Neural cell (in vitro differentiated cells): ENCODE measurements around the gene PRKCQ. TPM values are rescaled to one million over a fixed set of nuclear protein-coding genes. Genes with fewer than 3 reads are reported as not detected.

Experiments used
- H2AFZ ChIP-seq: fragments of 200-600, 300-800 bp; sonication (generic), shearing (Covaris generic); 2 replicates; pipeline ENCODE4 v1.6.0; 2014; ENCODE audit warnings: low read depth, mild to moderate bottlenecking, antibody characterized with exemption, low read length, moderate library complexity
- H3F3A ChIP-seq: fragments of 200-600 bp; shearing (Covaris generic); 2 replicates; pipeline ENCODE4 v1.6.1; 2016; ENCODE audit warnings: mild to moderate bottlenecking, moderate library complexity, mixed read lengths, antibody characterized with exemption, low read length; ENCODE audit not compliant: insufficient read depth, poor library complexity, severe bottlenecking
- H3K27ac ChIP-seq: fragments of 200-600, 300-800 bp; sonication (generic), shearing (Covaris generic); 2 replicates; pipeline ENCODE4 v1.5.1; 2014; ENCODE audit warnings: mild to moderate bottlenecking, low read length, moderate library complexity
- H3K27me3 ChIP-seq: fragments of 300-800, 200-600 bp; sonication (generic), shearing (Covaris generic); 2 replicates; pipeline ENCODE4 v1.6.0; 2014; ENCODE audit warnings: mild to moderate bottlenecking, low read depth, low read length, moderate library complexity; ENCODE audit not compliant: insufficient read depth
- H3K36me3 ChIP-seq: fragments of 300-800, 200-600 bp; sonication (generic), shearing (Covaris generic); 2 replicates; pipeline ENCODE4 v1.5.1; 2014; ENCODE audit warnings: mild to moderate bottlenecking, antibody characterized with exemption, low read length, moderate library complexity; ENCODE audit not compliant: insufficient read depth
- H3K4me2 ChIP-seq: fragments of 300-800, 200-600 bp; sonication (generic), shearing (Covaris generic); 2 replicates; pipeline ENCODE4 v1.6.0; 2014; ENCODE audit warnings: mild to moderate bottlenecking, low read length
- H3K4me3 ChIP-seq: fragments of 300-800, 200-600 bp; sonication (generic), shearing (Covaris generic); 2 replicates; pipeline ENCODE4 v1.5.1; 2014; ENCODE audit warnings: mild to moderate bottlenecking, low read length, moderate library complexity
- H3K79me2 ChIP-seq: fragments of 200-600 bp; shearing (Covaris generic); replicated peaks from 2 replicates; pipeline ENCODE4 v1.6.0; 2014; ENCODE audit warnings: mild to moderate bottlenecking, low read length, moderate library complexity; ENCODE audit not compliant: insufficient read depth
- H3K9ac ChIP-seq: fragments of 300-800, 200-600 bp; sonication (generic), shearing (Covaris generic); 2 replicates; pipeline ENCODE4 v1.6.1; 2016; ENCODE audit warnings: mild to moderate bottlenecking, low read length, mixed read lengths
- H3K9me2 ChIP-seq: fragments of 200-600 bp; shearing (Covaris generic); 2 replicates; pipeline ENCODE4 v1.6.1; 2016; ENCODE audit warnings: mild to moderate bottlenecking, low read length, mixed read lengths; ENCODE audit not compliant: insufficient read depth
- H3K9me3 ChIP-seq: fragments of 200-600, 300-800 bp; sonication (generic), shearing (Covaris generic); 2 replicates; pipeline ENCODE4 v1.6.1; 2016; ENCODE audit warnings: mild to moderate bottlenecking, mixed run types, low read length, moderate library complexity, mixed read lengths
- H4K20me1 ChIP-seq: fragments of 200-600 bp; shearing (Covaris generic); 2 replicates; pipeline ENCODE4 v1.6.1; 2016; ENCODE audit warnings: mild to moderate bottlenecking, mixed run types; ENCODE audit not compliant: insufficient read depth
- CTCF ChIP-seq: fragments of 450-650 bp; IDR thresholded peaks from 2 replicates; pipeline ENCODE4 v1.5.1; 2014; ENCODE audit warnings: antibody characterized with exemption, mild to moderate bottlenecking, moderate library complexity; ENCODE audit not compliant: poor library complexity, severe bottlenecking
- EP300 ChIP-seq: fragments of 450-650 bp; conservative IDR thresholded peaks from 2 replicates; pipeline ENCODE4 v1.6.1; 2014; ENCODE audit warnings: antibody characterized with exemption, mild to moderate bottlenecking, moderate library complexity; ENCODE audit not compliant: poor library complexity, severe bottlenecking
- EZH2 ChIP-seq: fragments of 200-600, 300-800 bp; shearing (Covaris generic), sonication (generic); IDR thresholded peaks from 2 replicates; pipeline ENCODE4 v1.6.1; 2014; ENCODE audit warnings: antibody characterized with exemption, low read length, borderline replicate concordance, mild to moderate bottlenecking; ENCODE audit not compliant: insufficient read depth, poor library complexity, severe bottlenecking
- MXI1 ChIP-seq: fragments of 450-650 bp; conservative IDR thresholded peaks from 2 replicates; pipeline ENCODE4 v1.6.1; 2014; ENCODE audit warnings: antibody characterized with exemption, mild to moderate bottlenecking; ENCODE audit not compliant: poor library complexity, severe bottlenecking
- POLR2AphosphoS5 ChIP-seq: IDR thresholded peaks from 2 replicates; pipeline ENCODE4 v1.6.1; 2012
- RAD21 ChIP-seq: fragments of 450-650 bp; conservative IDR thresholded peaks from 2 replicates; pipeline ENCODE4 v1.6.1; 2014; ENCODE audit warnings: antibody characterized with exemption, mild to moderate bottlenecking, moderate library complexity
- REST ChIP-seq: IDR thresholded peaks from 2 replicates; pipeline ENCODE4 v1.6.1; 2012; ENCODE audit warnings: borderline replicate concordance
- SMC3 ChIP-seq: fragments of 450-650 bp; conservative IDR thresholded peaks from 2 replicates; pipeline ENCODE4 v1.6.1; 2014; ENCODE audit warnings: antibody characterized with exemption, mild to moderate bottlenecking, moderate library complexity; ENCODE audit not compliant: poor library complexity
- TAF1 ChIP-seq: IDR thresholded peaks from 2 replicates; pipeline ENCODE4 v1.6.1; 2012; ENCODE audit warnings: low read depth
- polyA plus RNA-seq: library from polyadenylated mRNA; depleted of rRNA; stranded (reverse); fragments of >200 nt; gene quantifications from 2 replicates; pipeline ENCODE4 v1.2.3, GENCODE V29; 2014

PRKCQ gene
- polyA plus RNA-seq, 1 donor from 2014 or later, result 0.61 TPM

DNA sequence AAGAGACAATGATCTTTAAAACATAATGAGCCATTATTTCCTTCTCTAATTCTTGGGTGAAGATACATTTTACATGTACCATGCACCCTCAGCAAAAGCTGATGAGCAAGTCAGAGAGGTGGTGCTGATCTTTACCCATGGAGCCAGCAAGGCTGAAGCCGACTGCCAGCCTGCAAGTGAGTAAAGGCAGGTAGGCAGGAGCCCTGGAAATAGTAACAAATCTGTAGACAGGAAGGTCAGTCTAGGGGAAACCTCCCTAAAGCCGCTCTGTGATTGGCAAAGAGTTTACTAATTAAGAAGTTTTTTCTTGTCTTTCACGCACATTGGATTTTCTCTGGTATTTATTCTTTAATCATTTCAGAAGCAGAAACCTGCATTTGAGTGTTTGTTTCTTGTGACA lies 67.9 kb downstream of the PRKCQ start:
- TF ChIP-seq POLR2AphosphoS5 (no peak), EZH2 (no peak), SMC3 (no peak), TAF1 (no peak), CTCF (no peak), RAD21 (no peak), REST (no peak)
- no peak overlapping the region for H3K4me3 ChIP-seq
- no peaks in the 10 kb centered on the region for H3K9me2 ChIP-seq
- H2AFZ ChIP-seq, result no peak overlapping the region
- H3K27ac ChIP-seq, result no peak overlapping the region
- no peak overlapping the region for H3K4me2 ChIP-seq
- H3K9me3 ChIP-seq, result no peaks in the 10 kb centered on the region
- H3K9ac ChIP-seq, result no peak overlapping the region
- H3K36me3 ChIP-seq, result no peaks in the 10 kb centered on the region
- H3F3A ChIP-seq, result no peaks in the 10 kb centered on the region
- no peaks in the 10 kb centered on the region for H3K79me2 ChIP-seq
- H4K20me1 ChIP-seq, result no peaks in the 10 kb centered on the region
- H3K27me3 ChIP-seq, result no peaks in the 10 kb centered on the region

GRCh38 chr10:6511347-6511746 lies 68.7 kb downstream of the PRKCQ start:
- no peaks in the 10 kb centered on the region for H3K79me2 ChIP-seq
- no peak overlapping the region for H3K9ac ChIP-seq
- no peaks in the 10 kb centered on the region for H3K36me3 ChIP-seq
- no peak overlapping the region for H3K27ac ChIP-seq
- no peaks in the 10 kb centered on the region for H3K9me2 ChIP-seq
- H3K9me3 ChIP-seq, result no peaks in the 10 kb centered on the region
- no peak overlapping the region for H2AFZ ChIP-seq
- H3F3A ChIP-seq, result no peaks in the 10 kb centered on the region
- no peaks in the 10 kb centered on the region for H4K20me1 ChIP-seq
- no peak overlapping the region for H3K4me2 ChIP-seq
- H3K27me3 ChIP-seq, result no peaks in the 10 kb centered on the region
- H3K4me3 ChIP-seq, result no peak overlapping the region
- TF ChIP-seq RAD21 (no peak), MXI1 (no peak), TAF1 (no peak), EP300 (no peak), EZH2 (no peak), REST (no peak), POLR2AphosphoS5 (no peak), SMC3 (no peak), CTCF (no peak)
